ENCODE measurements around the gene PPP1R3E. TPM values are rescaled to one million over a fixed set of nuclear protein-coding genes. Genes with fewer than 3 reads are reported as not detected.
A peak's percentile ranks its signal among the peaks of the same experiment; 100 is the strongest.

Gene PPP1R3E, protein sequence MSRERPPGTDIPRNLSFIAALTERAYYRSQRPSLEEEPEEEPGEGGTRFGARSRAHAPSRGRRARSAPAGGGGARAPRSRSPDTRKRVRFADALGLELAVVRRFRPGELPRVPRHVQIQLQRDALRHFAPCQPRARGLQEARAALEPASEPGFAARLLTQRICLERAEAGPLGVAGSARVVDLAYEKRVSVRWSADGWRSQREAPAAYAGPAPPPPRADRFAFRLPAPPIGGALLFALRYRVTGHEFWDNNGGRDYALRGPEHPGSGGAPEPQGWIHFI
- 9.0 TPM for total RNA-seq
- long read RNA-seq, partial matches to known transcripts, result 1 of 8 reads
- long read RNA-seq, other reads (novel, unspliced or antisense), result 7 of 8 reads

GRCh38 chr14:23302290-23303225 is at the start of gene PPP1R3E:
PPP1R3E (minus strand) TSS chr14:23302859; CDS start chr14:23302576, 283 bp downstream.
- no peak for TF ChIP-seq CTCF (IDR thresholded peaks at IDR 0.05; ENCODE audit: borderline replicate concordance)
- Histone ChIP-seq H3K4me1 (peaks cover 67% of the 10 kb centered on the region), H3K27me3 (ENCODE audit: low read depth) (no peaks in the 10 kb centered on the region), H3K4me3 (peak within 1 kb of the TSS; percentile 86), H3K27ac (replicated peaks) (peak within 1 kb of the TSS; percentile 99), H3K36me3 (peaks cover 10% of the 10 kb centered on the region), H3K9me3 (replicated peaks) (no peaks in the 10 kb centered on the region)
- intact Hi-C loops (cut with micrococcal nuclease), result no loop called here
- DNase-seq, result peak; percentile 69

GRCh38 chr14:23351681-23352505 is 49.2 kb upstream of the PPP1R3E start:
- H3K36me3 ChIP-seq, result no peaks in the 10 kb centered on the region
- peak overlapping the region; percentile 76 for H3K4me3 ChIP-seq
- no peak for DNase-seq
- H3K4me1 ChIP-seq, result peaks cover 19% of the 10 kb centered on the region
- H3K9me3 ChIP-seq (replicated peaks), result no peaks in the 10 kb centered on the region
- peaks cover 10% of the 10 kb centered on the region for H3K27me3 ChIP-seq (ENCODE audit: low read depth)
- intact Hi-C loops (cut with micrococcal nuclease), result no loop called here
- peak overlapping the region; percentile 50 for H3K27ac ChIP-seq (replicated peaks)
- TF ChIP-seq CTCF (IDR thresholded peaks at IDR 0.05; ENCODE audit: borderline replicate concordance), result no peak

GRCh38 chr14:23349156-23349845 is 46.6 kb upstream of the PPP1R3E start:
- peaks cover 32% of the 10 kb centered on the region for H3K4me1 ChIP-seq
- peaks cover 10% of the 10 kb centered on the region for H3K27me3 ChIP-seq (ENCODE audit: low read depth)
- no peaks in the 10 kb centered on the region for H3K9me3 ChIP-seq (replicated peaks)
- TF ChIP-seq CTCF (IDR thresholded peaks at IDR 0.05; ENCODE audit: borderline replicate concordance), result no peak
- DNase-seq, result no peak
- no peak overlapping the region for H3K4me3 ChIP-seq
- H3K27ac ChIP-seq (replicated peaks), result no peak overlapping the region
- no peaks in the 10 kb centered on the region for H3K36me3 ChIP-seq
- intact Hi-C loops (cut with micrococcal nuclease), result no loop called here

DNA sequence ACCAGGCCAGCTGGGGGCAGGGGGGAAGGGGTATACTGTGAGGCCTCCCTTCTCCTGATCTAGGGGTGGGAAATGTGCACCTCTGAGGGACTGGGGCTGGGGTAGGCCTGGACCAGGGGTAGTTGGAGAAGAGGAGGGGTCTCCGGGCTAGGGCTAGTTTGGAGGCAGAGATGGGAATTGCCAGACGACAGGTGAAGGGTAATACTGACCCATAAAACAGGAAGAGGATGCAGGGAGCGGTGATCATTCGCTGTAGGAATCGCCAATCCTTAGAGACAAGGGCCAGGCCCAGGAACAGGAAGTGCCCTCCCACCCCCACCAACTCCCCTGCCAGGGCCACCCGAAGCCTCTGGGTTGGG is 45.6 kb upstream of the PPP1R3E start:
- no peak for DNase-seq
- Histone ChIP-seq H3K27me3 (ENCODE audit: low read depth) (peaks cover 10% of the 10 kb centered on the region), H3K4me3 (no peak overlapping the region), H3K4me1 (peaks cover 31% of the 10 kb centered on the region), H3K27ac (replicated peaks) (no peak overlapping the region), H3K36me3 (no peaks in the 10 kb centered on the region), H3K9me3 (replicated peaks) (no peaks in the 10 kb centered on the region)
- no peak for TF ChIP-seq CTCF (IDR thresholded peaks at IDR 0.05; ENCODE audit: borderline replicate concordance)
- intact Hi-C loops (cut with micrococcal nuclease), result no loop called here
